Measurements from ENCODE around the gene NOP14.

The NOP14 gene

DNA sequence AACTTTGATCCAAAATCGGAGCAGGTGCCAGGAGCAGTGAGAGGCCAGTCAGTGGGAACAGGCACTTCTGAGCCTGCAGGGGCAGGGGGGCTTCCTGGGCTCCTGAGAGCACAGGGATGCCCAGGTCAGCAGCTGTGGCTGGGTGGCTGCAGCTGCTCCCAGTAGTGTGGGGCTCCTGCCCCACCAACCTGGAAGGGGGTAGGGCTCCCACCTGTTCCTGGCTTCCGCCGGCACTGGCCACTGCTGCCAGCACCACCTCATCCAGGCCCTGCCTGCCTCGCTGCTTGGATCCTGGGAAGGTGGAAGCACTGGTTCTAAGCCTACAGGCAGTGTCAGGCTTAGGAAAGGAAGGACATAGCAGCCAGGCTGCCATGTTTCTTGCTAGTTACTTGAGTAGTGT lies 18.8 kb upstream of the NOP14 start:
- Histone ChIP-seq H3K27me3 (ENCODE audit: insufficient read depth, low read depth, severe bottlenecking) (no peaks in the 10 kb centered on the region), H3K4me3 (ENCODE audit: low read depth, low read length) (no peak overlapping the region), H3K9me3 (ENCODE audit: severe bottlenecking) (peaks cover 12% of the 10 kb centered on the region), H3K27ac (no peak overlapping the region), H3K36me3 (no peaks in the 10 kb centered on the region)
- DNase-seq = no peak
- no peak for TF ChIP-seq CTCF (IDR thresholded peaks at IDR 0.05; ENCODE audit: low read depth, low read length)

DNA sequence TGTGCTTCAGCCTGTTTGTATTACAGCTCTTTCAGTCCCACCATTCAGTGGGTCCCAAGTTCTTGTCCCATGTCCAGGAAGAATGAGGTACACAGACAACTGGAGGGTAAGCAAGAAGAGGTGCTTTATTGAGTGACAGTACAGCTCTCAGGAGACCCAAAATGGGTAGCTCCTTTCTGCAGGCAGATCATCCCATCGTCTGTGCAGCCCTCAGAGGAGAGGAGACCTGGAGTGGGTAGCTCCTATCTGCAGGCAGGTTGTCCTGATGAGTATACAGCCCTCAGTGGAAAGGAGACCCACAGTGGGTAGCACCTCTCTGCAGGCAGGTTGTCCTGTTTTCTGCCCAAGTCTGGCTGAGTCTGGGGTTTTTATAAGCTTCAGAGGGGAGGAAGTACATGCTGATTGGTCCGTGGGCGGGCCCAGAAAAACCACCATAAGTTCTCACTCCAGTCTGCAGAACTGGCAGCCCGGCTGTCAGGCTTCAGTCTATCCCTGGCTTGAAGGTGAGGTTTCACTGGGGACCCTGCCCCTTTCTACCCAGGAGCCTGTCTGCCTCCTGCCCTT lies 18.1 kb upstream of the NOP14 start:
- no peak overlapping the region for H3K27ac ChIP-seq
- H3K36me3 ChIP-seq = no peaks in the 10 kb centered on the region
- DNase-seq = no peak
- H3K9me3 ChIP-seq (ENCODE audit: severe bottlenecking) = peaks cover 12% of the 10 kb centered on the region
- TF ChIP-seq CTCF (IDR thresholded peaks at IDR 0.05; ENCODE audit: low read depth, low read length) = no peak
- H3K4me3 ChIP-seq (ENCODE audit: low read depth, low read length) = no peak overlapping the region
- H3K27me3 ChIP-seq (ENCODE audit: insufficient read depth, low read depth, severe bottlenecking) = no peaks in the 10 kb centered on the region

- Histone ChIP-seq H3K4me3 (ENCODE audit: low read depth, low read length) (no peak overlapping the region), H3K27ac (peak overlapping the region; percentile 24; the same call in 1 of the 2 replicates), H3K9me3 (ENCODE audit: severe bottlenecking) (peaks cover 12% of the 10 kb centered on the region), H3K36me3 (no peaks in the 10 kb centered on the region), H3K27me3 (ENCODE audit: insufficient read depth, low read depth, severe bottlenecking) (no peaks in the 10 kb centered on the region)
- TF ChIP-seq CTCF (IDR thresholded peaks at IDR 0.05; ENCODE audit: low read depth, low read length) = no peak
- no peak for DNase-seq
These were observed 14.2 kb upstream of the NOP14 start for GRCh38 chr4:2977211-2978088.

DNA sequence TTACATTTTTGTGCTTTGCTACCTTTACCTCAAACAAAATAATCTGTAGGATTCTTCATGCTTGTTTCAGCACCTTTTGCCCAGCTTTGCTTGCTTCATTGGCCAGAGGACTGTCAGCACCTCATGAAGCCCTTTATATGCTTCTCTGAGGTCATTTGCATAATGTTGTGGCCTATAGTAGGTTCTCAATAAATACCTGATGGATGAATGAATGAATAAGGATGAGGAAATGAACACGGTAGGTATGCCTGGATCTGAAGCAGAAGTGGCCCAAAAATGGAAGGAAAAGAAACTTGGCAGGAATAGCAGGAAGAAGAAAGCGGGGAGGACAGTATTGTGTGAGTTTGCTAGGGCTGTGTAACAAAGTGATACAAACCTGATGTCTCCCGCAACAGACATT lies 8.1 kb upstream of the NOP14 start:
- Histone ChIP-seq H3K9me3 (ENCODE audit: severe bottlenecking) (no peaks in the 10 kb centered on the region), H3K27ac (no peak overlapping the region), H3K36me3 (peaks cover 8% of the 10 kb centered on the region; the same call in 1 of the 2 replicates), H3K27me3 (ENCODE audit: insufficient read depth, low read depth, severe bottlenecking) (no peaks in the 10 kb centered on the region), H3K4me3 (ENCODE audit: low read depth, low read length) (no peak overlapping the region)
- no peak for TF ChIP-seq CTCF (IDR thresholded peaks at IDR 0.05; ENCODE audit: low read depth, low read length)
- no peak for DNase-seq

DNA sequence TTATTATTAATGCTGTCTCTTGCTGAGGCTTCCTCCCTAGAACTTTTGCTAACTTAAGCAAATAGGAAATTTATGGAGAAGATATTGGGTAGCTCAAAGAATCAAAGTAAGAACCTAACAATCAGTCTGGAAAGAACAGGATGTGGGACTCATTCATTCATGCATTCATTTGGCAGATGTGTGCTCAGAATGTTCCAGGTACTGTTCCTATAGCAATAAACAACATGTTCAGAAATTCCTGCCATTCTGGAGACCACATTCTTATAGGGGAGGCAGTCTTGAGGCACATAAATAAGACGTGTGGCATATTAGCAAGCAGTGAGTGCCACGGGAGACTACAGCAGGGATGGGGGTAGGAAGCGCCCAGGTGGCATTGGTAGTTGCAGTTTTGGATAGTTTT lies 5.2 kb upstream of the NOP14 start:
- H3K27me3 ChIP-seq (ENCODE audit: insufficient read depth, low read depth, severe bottlenecking) = no peaks in the 10 kb centered on the region
- H3K4me3 ChIP-seq (ENCODE audit: low read depth, low read length) = no peak overlapping the region
- peaks cover 17% of the 10 kb centered on the region for H3K36me3 ChIP-seq
- DNase-seq = no peak
- TF ChIP-seq CTCF (IDR thresholded peaks at IDR 0.05; ENCODE audit: low read depth, low read length) = no peak
- no peak overlapping the region for H3K27ac ChIP-seq
- no peaks in the 10 kb centered on the region for H3K9me3 ChIP-seq (ENCODE audit: severe bottlenecking)

All from WERI-Rb-1 (cell line).